Right cardiac atrium (tissue), 5 donors: ENCODE results near the gene PRR35. TPM values are rescaled to one million over a fixed set of nuclear protein-coding genes. Genes with fewer than 3 reads are reported as not detected.
"Not testable (repeated sequence)": the region's sequence is repeated elsewhere in the genome, so short reads cannot be mapped to it uniquely, and the experiment has no call there.

Experiments
- ATAC-seq, 2 donors: fragments of 200-7000 bp; cut with Tn5 transposase; one replicate each; pipeline versions ENCODE4 v1.8.0 to v1.9.1; 2020; ENCODE audit warnings: moderate library complexity in 2 of 2, mild to moderate bottlenecking in 1 of 2
- DNase-seq, 3 donors: peaks; one replicate each; pipeline ENCODE4 v3.0.0-alpha.2; 2020
- H3K27ac ChIP-seq: one replicate; pipeline ENCODE4 v1.5.1; 2013; ENCODE audit warnings: mild to moderate bottlenecking, low read length, control low read depth, moderate library complexity
- H3K27me3 ChIP-seq: one replicate; pipeline ENCODE4 v1.6.1; 2013; ENCODE audit not compliant: control insufficient read depth, insufficient read depth
- H3K4me1 ChIP-seq: one replicate; pipeline ENCODE4 v1.6.1; 2013; ENCODE audit warnings: low read length; ENCODE audit not compliant: control insufficient read depth, insufficient read depth
- H3K4me3 ChIP-seq: one replicate; pipeline ENCODE4 v1.5.1; 2013; ENCODE audit warnings: low read length, control low read depth
- H3K9me3 ChIP-seq: one replicate; pipeline ENCODE4 v1.6.1; 2013; ENCODE audit warnings: low read length; ENCODE audit not compliant: control insufficient read depth
- WGBS: extraction: QIAGEN DNeasy Blood & Tissue Kit; methylation state at CpG from one replicate; pipeline ENCODE4 v1.1.7; 2013; 5-methylcytosine and 5-hydroxymethylcytosine counted together
- intact Hi-C, 4 donors: fragments of 100-400 bp; cut with DNase I; formaldehyde crosslinking; loops; one replicate each; pipeline versions ENCODE4 v1.11.0 to v1.14.0; 2022 to 2023
- polyA plus RNA-seq: library from polyadenylated mRNA; stranded (reverse); fragments of 200-250 nt; gene quantifications from one replicate; pipeline ENCODE4 v1.2.3, GENCODE V29; 2013
- total RNA-seq, 4 donors: library from RNA; stranded (reverse); fragmentation: NEBNext Ultra II Directional; extraction: Animal tissue kit (Norgen Biotek cat#: 25700); gene quantifications; one replicate each; pipeline ENCODE4 v1.2.1, GENCODE V29; 2021
- donor health status: healthy with polysubstance abuse.
- donor health status: DM: no; HTN: yes; CAD: no.
- donor health status: DM: no; HTN: no; CAD: no.
- donor health status: DM: no; HTN: yes; CAD: no; lungs with severe emphysema.
- donor health status: DM: yes; HTN: yes; CAD: no.

PRR35 gene
- total and polyA plus RNA-seq, 5 donors, result not detected

DNA sequence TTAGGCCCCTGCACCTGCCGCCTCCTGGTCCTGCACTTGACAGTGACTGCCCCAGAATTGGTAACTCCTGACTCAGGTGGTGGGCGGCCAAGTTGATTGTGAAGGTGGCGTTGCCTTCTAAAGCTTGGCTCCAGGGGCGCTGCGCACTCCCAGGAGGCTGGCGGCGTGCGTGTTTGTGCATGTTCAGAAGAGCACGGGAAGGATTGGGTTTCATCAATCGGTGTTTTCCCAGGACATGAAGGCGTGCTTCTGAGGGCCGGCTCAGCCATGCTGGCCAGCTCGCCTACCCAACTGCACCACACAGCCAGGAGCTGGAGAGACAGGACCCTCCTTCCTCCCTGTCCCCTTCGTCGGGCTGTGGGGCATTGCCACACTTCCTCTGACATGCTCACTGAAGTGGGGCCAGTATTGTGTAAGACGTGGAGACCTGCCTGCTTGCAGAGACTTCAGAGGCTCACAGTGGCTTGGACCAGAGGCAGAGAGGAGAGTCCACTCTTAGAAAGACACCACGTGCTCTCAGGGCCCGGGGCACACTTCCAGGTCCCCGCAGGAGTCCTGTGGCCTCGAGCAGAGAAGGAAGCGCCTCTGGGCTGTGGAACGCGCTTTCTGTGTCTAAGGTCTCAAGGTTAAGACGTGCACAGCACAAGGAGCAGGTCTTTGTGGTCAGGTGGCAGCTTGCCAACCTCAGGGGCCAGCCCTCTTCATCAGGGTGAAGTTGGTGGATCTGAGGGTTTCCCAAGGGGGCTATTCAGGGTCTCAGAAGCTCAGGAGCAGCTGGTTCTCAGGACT, 32.5 kb downstream of the PRR35 start:
- H3K4me1 ChIP-seq, result no peaks in the 10 kb centered on the region
- WGBS, result 70% methylated on average over 24 of the region's 24 CpGs
- DNase-seq (peak; percentile 64 to 69 (median 66)), ATAC-seq (no peak)
- no peak overlapping the region for H3K27ac ChIP-seq
- intact Hi-C loops, result no loop called here
- no peak overlapping the region for H3K4me3 ChIP-seq
- no peaks in the 10 kb centered on the region for H3K9me3 ChIP-seq
- H3K27me3 ChIP-seq, result no peaks in the 10 kb centered on the region

DNA sequence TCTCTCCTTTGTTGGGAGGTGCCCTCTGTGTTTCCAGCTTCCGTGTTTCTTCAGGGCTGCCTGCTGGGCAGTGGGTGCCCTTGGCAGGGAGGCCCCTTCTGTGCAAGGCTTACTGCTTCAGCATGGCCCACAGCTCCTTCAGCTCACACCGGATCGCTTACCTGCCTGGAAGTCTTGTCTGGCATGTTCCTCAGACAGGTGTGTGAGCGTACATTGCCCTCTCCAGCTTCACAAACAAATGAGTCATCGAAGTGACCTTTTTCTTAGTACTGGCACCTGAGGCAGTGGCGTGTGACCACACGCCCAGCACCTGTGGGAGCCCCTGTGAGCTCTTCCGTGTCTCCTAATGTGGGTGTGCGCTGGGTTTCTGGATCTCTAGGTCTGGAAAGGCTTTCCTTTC, 33.2 kb downstream of the PRR35 start:
- Histone ChIP-seq H3K4me1 (no peaks in the 10 kb centered on the region), H3K9me3 (no peaks in the 10 kb centered on the region), H3K4me3 (no peak overlapping the region), H3K27ac (no peak overlapping the region), H3K27me3 (no peaks in the 10 kb centered on the region)
- DNase-seq, result peak in 1 of 3 donors; percentile 14
- ATAC-seq, result no peak
- intact Hi-C loops, result no loop called here
- WGBS, result 91% methylated on average over 9 of the region's 9 CpGs

DNA sequence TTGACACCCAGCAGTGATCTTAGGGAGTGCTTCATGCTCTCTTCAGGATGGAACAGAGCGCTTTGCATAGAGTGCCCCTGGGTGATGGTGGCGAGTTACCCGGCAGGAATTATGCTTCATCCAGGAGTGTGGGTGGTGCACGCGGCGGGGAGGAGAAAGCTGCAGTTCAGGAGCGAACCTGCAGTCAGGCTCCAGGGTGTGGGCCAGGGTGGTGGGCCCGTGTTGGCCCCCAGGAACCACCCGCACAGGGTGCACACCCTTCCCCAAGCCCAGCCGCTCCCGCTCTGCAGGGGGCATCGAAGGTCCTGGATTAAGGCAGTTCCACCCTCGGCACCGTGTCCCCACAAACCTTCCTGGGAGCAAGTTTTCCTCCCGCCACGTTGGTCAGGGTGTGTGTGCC, 33.6 kb downstream of the PRR35 start:
- Histone ChIP-seq H3K27me3 (no peaks in the 10 kb centered on the region), H3K4me1 (no peaks in the 10 kb centered on the region), H3K4me3 (no peak overlapping the region), H3K27ac (no peak overlapping the region), H3K9me3 (no peaks in the 10 kb centered on the region)
- intact Hi-C loops, result no loop called here
- ATAC-seq (no peak), DNase-seq (no peak)
- 87% methylated on average over 16 of the region's 16 CpGs for WGBS

DNA sequence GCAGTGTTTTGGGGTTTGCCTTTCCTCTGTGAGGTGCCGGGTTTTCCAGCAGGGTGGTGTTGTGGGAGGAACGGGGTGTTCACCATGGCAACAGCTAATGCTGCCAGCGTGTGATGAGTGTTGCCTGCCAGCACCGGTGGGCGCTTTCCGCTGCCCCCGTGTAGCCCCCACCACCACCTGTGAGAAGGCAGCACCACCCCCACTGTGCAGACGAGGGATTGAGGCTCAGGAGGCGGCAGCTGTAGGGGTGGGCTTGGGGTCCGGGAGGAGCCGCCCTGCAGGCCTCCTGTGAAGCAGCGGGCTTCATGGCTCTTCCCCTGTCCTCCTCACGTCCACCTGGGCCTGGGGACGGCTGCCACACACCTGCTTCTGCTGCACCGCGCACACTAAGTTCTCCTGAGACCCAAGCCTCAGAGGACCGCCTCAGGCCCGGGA, 34.9 kb downstream of the PRR35 start:
- H3K27me3 ChIP-seq, result no peaks in the 10 kb centered on the region
- WGBS, result 86% methylated on average over 18 of the region's 18 CpGs
- no peak overlapping the region for H3K27ac ChIP-seq
- intact Hi-C loops, result no loop called here
- ATAC-seq, result no peak
- no peaks in the 10 kb centered on the region for H3K9me3 ChIP-seq
- DNase-seq, result no peak
- no peak overlapping the region for H3K4me3 ChIP-seq
- H3K4me1 ChIP-seq, result no peaks in the 10 kb centered on the region

DNA sequence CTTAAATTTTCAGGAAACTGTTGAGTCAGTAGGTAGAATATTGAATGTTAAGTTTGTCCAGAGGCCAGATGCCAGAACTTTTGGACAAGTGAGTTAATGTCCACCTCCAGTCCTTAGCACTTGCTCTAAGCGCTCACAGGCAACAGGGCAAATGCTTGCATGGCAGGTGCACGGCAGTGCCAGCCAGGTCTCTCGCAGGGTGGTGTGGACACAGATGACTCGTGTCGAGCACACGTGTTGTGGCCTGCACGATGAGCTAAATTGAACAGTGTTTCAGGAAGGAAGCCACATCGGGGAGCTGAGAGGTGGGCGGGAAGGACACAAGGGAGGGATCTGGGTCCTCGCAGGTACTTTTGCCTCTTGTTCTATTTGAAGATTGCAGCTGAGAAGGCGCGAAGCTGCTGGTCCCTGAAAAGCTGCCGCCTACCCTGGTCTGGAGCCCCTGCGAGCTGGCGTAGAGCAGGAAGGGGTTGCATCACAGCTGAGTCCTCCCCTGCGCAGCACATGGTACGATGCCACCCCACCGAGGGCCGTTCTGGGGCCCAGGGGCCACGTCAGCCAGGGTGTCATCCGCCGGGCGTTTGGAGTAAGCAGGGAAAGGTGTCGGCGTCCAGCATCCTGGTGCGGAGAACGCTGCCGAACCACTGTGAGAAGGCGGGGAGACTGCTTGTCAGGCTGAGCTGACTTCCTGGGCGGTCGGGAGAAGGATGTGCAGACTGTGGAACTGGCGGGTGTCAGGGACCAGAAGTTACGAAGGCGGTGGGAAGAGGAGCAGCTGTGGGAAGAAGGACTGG, 35.9 kb downstream of the PRR35 start:
- H3K27ac ChIP-seq, result no peak overlapping the region
- no peaks in the 10 kb centered on the region for H3K27me3 ChIP-seq
- intact Hi-C loops, result no loop called here
- no peak overlapping the region for H3K4me3 ChIP-seq
- H3K4me1 ChIP-seq, result no peaks in the 10 kb centered on the region
- DNase-seq, result no peak
- 87% methylated on average over 34 of the region's 34 CpGs for WGBS
- ATAC-seq, result no peak
- H3K9me3 ChIP-seq, result no peaks in the 10 kb centered on the region

DNA sequence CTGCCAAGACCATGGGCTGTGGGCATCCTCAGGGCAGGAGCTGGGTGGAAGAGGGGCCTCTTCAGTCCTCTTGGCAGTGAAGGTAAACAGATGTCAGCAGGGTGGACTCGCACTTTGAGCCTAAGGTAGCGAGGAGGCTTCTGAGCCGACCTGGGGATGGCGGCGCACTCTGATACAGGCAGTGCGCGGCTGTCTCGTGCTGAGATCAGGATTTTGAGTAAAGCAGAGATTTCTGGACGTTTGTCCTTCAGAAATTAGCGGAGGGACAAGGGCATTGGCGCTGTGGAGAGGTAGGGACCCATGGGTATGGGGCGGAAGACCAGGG, 36.5 kb downstream of the PRR35 start:
- Histone ChIP-seq H3K9me3 (no peaks in the 10 kb centered on the region), H3K4me1 (no peaks in the 10 kb centered on the region), H3K27me3 (no peaks in the 10 kb centered on the region), H3K4me3 (no peak overlapping the region), H3K27ac (no peak overlapping the region)
- intact Hi-C loops, result no loop called here
- no peak for ATAC-seq
- 93% methylated on average over 12 of the region's 12 CpGs for WGBS
- no peak for DNase-seq

DNA sequence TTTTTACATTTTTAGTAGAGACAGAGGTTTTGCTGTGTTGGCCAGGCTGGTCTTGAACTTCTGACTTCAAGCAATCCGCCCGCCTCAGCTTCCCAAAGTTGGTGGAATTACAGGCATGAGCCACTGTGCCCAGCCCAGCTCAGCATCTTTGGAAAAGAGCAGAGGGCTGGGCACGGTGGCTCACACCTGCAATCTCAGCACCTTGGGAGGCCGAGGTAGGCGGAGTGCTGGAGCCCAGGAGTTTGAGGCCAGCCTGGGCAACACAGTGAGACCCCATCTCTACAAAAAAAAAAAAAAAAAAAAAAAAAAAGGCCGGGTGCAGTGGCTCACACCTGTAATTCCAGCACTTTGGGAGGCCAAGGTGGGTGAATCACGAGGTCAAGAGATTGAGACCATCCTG, 37.5 kb downstream of the PRR35 start:
- WGBS, result over 99% methylated on average over 7 of the region's 7 CpGs
- H3K27me3 ChIP-seq, H3K4me1 ChIP-seq, H3K27ac ChIP-seq, H3K4me3 ChIP-seq, H3K9me3 ChIP-seq, DNase-seq, intact Hi-C loops, ATAC-seq: not testable (repeated sequence)

DNA sequence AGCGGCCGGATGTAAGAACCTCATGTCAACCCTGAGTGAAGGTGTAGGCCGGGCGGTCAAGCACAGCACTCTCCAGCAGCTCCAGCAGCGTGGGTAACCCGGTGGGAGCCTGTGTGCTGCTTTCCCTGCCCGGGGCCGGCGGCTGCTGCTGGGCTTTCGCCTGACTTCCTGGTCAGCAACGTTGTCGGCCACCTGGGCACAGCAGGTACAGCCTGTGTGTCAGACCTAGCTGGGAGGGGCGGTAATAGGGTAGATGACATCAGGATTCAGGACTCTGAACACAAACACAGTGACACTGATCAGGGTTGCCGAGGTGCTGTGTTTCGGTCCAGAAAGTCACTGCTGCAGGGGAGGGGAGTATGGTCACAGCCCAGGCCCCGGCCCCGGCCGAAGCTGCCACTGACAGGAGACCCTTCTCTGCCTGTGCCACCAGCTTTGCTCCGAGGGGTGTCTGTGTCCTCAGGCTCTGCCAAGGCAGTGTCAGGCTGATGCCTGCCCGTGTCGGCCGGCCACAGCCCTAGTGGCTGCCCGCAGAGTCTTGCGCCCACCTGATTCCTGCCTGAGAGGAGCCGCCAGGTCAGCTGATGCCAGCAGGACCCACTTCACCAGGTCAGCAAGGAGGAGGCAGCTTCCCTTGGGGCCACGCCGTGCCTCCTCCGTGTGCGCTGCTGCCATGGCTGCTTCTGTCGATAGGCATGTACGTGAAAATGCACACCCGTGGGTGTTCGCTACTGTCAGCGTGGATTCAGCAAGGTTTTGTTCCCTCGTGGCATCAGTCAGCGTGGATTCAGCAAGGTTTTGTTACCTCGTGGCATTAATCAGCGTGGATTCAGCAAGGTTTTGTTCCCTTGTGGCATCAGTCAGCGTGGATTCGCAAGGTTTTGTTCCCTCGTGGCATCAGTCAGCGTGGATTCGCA, 38.9 kb downstream of the PRR35 start:
- intact Hi-C loops, result no loop called here
- Histone ChIP-seq H3K27ac (no peak overlapping the region), H3K4me3 (no peak overlapping the region), H3K9me3 (no peaks in the 10 kb centered on the region), H3K27me3 (no peaks in the 10 kb centered on the region), H3K4me1 (no peaks in the 10 kb centered on the region)
- ATAC-seq, result no peak
- no peak for DNase-seq
- WGBS, result 95% methylated on average over 43 of the region's 43 CpGs

DNA sequence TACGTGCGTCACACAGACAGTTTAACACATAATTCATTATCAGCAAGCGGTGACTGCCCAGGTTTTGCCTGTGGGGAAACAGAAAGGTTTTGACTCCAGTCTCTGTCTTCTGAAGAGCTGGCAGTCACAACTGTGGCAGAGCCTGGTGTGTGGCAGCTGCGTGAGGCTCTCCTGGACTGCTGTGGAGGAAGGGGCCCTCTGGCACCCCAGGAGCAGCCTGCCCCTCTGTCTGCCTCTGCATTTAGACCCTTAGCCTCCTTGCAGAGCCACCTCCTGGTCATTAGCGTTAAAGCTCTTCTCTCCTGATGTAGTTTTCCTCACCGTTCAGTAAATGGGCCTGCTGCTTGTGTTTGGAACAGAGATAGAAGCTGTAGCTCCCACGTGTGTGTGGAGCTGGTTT, 40.6 kb downstream of the PRR35 start:
- intact Hi-C loops, result no loop called here
- Histone ChIP-seq H3K27me3 (no peaks in the 10 kb centered on the region), H3K27ac (no peak overlapping the region), H3K9me3 (no peaks in the 10 kb centered on the region), H3K4me1 (no peaks in the 10 kb centered on the region), H3K4me3 (no peak overlapping the region)
- ATAC-seq (no peak), DNase-seq (no peak)
- 40% methylated on average over 7 of the region's 7 CpGs for WGBS

DNA sequence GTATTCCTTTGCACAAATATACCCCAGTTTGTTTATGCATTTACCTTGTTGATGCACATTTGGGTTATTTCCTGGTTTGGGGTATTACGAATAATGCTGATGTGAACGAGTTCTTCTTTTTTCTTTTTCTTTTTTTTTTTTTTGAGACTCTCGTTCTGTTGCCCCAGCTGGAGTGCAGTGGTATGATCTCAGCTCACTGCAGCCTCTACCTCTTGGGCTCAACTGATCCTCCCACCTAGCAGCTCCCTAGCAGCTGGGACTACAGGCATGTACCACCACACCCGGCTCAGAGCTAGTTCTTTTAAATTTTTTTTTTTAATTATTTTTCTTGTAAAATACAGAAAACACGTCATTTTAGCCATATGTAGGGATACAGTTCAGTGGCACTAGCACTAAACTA, 43.7 kb downstream of the PRR35 start:
- intact Hi-C loops, result no loop called here
- no peak for ATAC-seq
- H3K27me3 ChIP-seq, result no peaks in the 10 kb centered on the region

More for the DNA sequence above, 43.7 kb downstream of the PRR35 start:
- Histone ChIP-seq H3K9me3 (no peaks in the 10 kb centered on the region), H3K4me3 (no peak overlapping the region), H3K4me1 (no peaks in the 10 kb centered on the region), H3K27ac (no peak overlapping the region)
- no peak for DNase-seq
- 85% methylated on average over 5 of the region's 5 CpGs for WGBS
